Measurements from ENCODE around the gene GALNT6. TPM values are rescaled to one million over a fixed set of nuclear protein-coding genes. Genes with fewer than 3 reads are reported as not detected.
A peak's percentile ranks its signal among the peaks of the same experiment; 100 is the strongest.

The GALNT6 gene
- total and polyA plus RNA-seq, 8 donors: 3.4 to 155 (median 24.6) TPM

DNA sequence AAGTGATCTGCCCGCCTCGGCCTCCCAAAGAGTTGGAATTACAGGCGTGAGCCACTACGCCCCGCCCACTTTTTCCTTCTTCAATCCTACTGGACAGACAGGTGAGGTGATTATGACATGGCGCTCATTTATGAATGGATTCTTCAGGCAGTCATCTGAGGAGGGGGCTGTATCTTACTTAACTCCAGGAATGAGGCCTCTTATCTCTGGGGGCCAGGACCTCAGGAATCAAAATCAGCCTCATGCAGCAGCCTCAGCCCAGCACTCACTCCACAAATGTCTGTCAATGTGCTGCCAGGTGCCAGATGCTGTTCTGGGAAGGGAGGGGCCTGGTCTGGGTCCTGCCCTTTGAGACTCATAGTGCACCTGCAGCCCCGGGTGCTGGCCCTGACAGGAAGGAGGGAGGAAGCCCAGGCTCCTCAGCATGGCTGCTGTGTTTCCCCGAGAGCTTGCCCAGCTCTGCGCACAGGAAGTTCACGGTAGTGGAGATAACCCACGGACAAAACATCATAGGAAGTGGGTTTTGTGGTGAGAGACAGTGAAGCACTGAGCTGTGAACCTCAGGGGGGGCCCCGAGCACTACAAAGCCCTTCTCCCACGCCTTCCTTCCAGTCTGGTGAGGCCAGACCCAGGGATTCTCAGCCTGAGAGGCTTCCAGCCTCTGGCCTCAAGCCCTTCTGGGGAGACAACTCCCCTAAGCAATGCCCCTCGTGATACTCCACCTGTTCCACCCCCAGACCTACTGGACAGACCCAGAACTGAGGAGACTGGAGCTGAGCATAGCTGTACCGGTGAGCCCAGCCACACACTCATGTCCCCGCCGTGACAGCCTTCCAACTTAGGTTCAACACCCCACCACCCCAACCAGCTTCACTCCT lies 22.3 kb downstream of the GALNT6 start:
- no peaks in the 10 kb centered on the region for H3K9me3 ChIP-seq
- DNase-seq: peak; percentile 60 to 85
- intact Hi-C loops (cut with DNase I; ENCODE audit: low total_unique reads): no loop called here
- 60 to 80% (median 69%) methylated on average over 14 to 17 of the region's 17 CpGs for WGBS, 5 donors
- no peak overlapping the region for H3K4me3 ChIP-seq
- TF ChIP-seq POLR2A (IDR thresholded peaks at IDR 0.05): no peak
- peak in 1 of 3 donors; percentile 28 for TF ChIP-seq POLR2AphosphoS5 (IDR thresholded peaks at IDR 0.05)
- TF ChIP-seq CTCF (IDR thresholded peaks at IDR 0.05): no peak
- no peak for TF ChIP-seq EP300 (IDR thresholded peaks at IDR 0.05)
- H3K27ac ChIP-seq: peak overlapping the region in 2 of 5 donors; percentile 2 to 5
- H3K4me1 ChIP-seq: peaks cover 9 to 30% (median 11%) of the 10 kb centered on the region in 4 donors
- peaks cover 0 to 26% (median 11%) of the 10 kb centered on the region in 4 donors for H3K36me3 ChIP-seq
- no peaks in the 10 kb centered on the region for H3K27me3 ChIP-seq

GRCh38 chr12:51365276-51365675 lies 25.9 kb downstream of the GALNT6 start:
- Histone ChIP-seq H3K36me3 (peaks cover 0 to 51% (median 21%) of the 10 kb centered on the region in 4 donors), H3K9me3 (no peaks in the 10 kb centered on the region), H3K4me3 (no peak overlapping the region), H3K27ac (no peak overlapping the region), H3K4me1 (peaks cover 0 to 13% (median 4%) of the 10 kb centered on the region in 4 donors), H3K27me3 (no peaks in the 10 kb centered on the region)
- WGBS, 5 donors: 87 to 96% (median 93%) methylated on average over 7 to 10 of the region's 10 CpGs
- intact Hi-C loops (cut with DNase I; ENCODE audit: low total_unique reads): no loop called here
- no peak for DNase-seq
- no peak for TF ChIP-seq POLR2AphosphoS5 (IDR thresholded peaks at IDR 0.05)
- TF ChIP-seq CTCF (IDR thresholded peaks at IDR 0.05): no peak
- TF ChIP-seq EP300 (IDR thresholded peaks at IDR 0.05): no peak
- no peak for TF ChIP-seq POLR2A (IDR thresholded peaks at IDR 0.05)

- WGBS, 5 donors: 80 to 95% (median 90%) methylated on average over 8 to 11 of the region's 11 CpGs
- no peak for TF ChIP-seq CTCF (IDR thresholded peaks at IDR 0.05)
- no peak for TF ChIP-seq POLR2AphosphoS5 (IDR thresholded peaks at IDR 0.05)
- no peak for TF ChIP-seq EP300 (IDR thresholded peaks at IDR 0.05)
- TF ChIP-seq POLR2A (IDR thresholded peaks at IDR 0.05): no peak
- Histone ChIP-seq H3K27ac (no peak overlapping the region), H3K36me3 (peaks cover 0 to 64% (median 27%) of the 10 kb centered on the region in 4 donors), H3K27me3 (no peaks in the 10 kb centered on the region), H3K4me3 (no peak overlapping the region), H3K4me1 (peaks cover 0 to 7% (median 3%) of the 10 kb centered on the region in 4 donors), H3K9me3 (no peaks in the 10 kb centered on the region)
- intact Hi-C loops (cut with DNase I; ENCODE audit: low total_unique reads): no loop called here
- no peak for DNase-seq
These were observed 27.2 kb downstream of the GALNT6 start for GRCh38 chr12:51364001-51364400.

DNA sequence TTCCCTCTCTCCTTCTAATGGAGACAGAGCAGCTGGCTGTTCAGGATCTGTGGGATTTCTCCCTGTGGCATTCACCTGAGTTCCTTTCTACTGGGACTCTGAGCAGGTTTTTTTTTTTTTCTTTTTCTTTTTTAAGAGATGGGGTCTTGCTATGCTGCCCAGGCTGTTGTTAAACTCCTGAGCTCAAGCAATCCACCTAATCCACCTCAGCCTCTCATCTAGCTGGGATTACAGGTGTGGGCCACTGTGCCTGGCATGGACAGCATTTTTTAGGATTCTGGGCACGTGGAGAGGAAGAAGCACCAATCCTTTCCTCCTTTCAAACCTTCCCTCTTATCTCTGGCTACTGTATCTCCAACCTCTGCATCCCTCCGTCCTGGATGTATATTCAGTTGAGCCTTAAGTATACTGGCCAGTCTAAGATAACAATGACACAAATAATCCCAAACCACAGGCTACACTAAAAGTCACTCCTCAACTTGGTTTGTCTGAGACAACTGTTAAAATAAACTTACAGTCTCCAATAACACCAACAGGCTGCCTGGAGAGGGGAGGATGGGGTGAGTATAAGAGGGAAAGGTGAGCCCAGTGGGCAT lies 28.4 kb downstream of the GALNT6 start:
- peaks cover 0 to 76% (median 33%) of the 10 kb centered on the region in 4 donors for H3K36me3 ChIP-seq
- no peak overlapping the region for H3K27ac ChIP-seq
- TF ChIP-seq POLR2A (IDR thresholded peaks at IDR 0.05) (no peak), EP300 (IDR thresholded peaks at IDR 0.05) (no peak), POLR2AphosphoS5 (IDR thresholded peaks at IDR 0.05) (no peak), CTCF (IDR thresholded peaks at IDR 0.05) (no peak)
- no peaks in the 10 kb centered on the region for H3K9me3 ChIP-seq
- intact Hi-C loops (cut with DNase I; ENCODE audit: low total_unique reads): no loop called here
- WGBS, 5 donors: 67 to 75% (median 70%) methylated on average over 2 of the region's 2 CpGs
- no peaks in the 10 kb centered on the region for H3K4me1 ChIP-seq
- no peak for DNase-seq
- no peak overlapping the region for H3K4me3 ChIP-seq
- H3K27me3 ChIP-seq: no peaks in the 10 kb centered on the region

All from stomach (tissue), 9 donors.